K562 (cell line): ENCODE results near the gene SLC35A2. TPM values are rescaled to one million over a fixed set of nuclear protein-coding genes. Genes with fewer than 3 reads are reported as not detected.

ENCODE experiments used
- ATF1 ChIP-seq, 2 experiments: fragments of 450-650 bp in 1 of 2; IDR thresholded peaks; 2 replicates each; pipeline ENCODE4 v1.6.1; 2016; ENCODE audit warnings: missing compliant biosample characterization in 1 of 2, missing genetic modification characterization in 1 of 2
- BRD4 ChIP-seq: fragments of 200-600 bp; sonication (generic); IDR thresholded peaks from 2 replicates; pipeline ENCODE4 v1.6.1; 2017; ENCODE audit warnings: inconsistent platforms
- EWSR1 ChIP-seq: fragments of 450-650 bp; IDR thresholded peaks from 2 replicates; pipeline ENCODE4 v1.6.1; 2018; ENCODE audit warnings: borderline replicate concordance, mild to moderate bottlenecking, low read depth, moderate library complexity; ENCODE audit not compliant: partially characterized antibody
- GTF2F1 ChIP-seq: IDR thresholded peaks from 2 replicates; pipeline ENCODE4 v1.6.1; 2011; ENCODE audit warnings: low read depth, low read length, improper control_type of control experiment
- JUND ChIP-seq, 2 experiments: IDR thresholded peaks; 2 replicates in 1 of 2; 3 replicates in 1 of 2; pipeline ENCODE4 v1.6.1; 2011; ENCODE audit warnings: borderline replicate concordance in 2 of 2, low read depth in 2 of 2, low read length in 2 of 2, improper control_type of control experiment in 1 of 2, missing biosample characterization in 1 of 2, missing genetic modification characterization in 1 of 2, missing genetic modification reagents in 1 of 2
- MBD2 ChIP-seq: sonication (generic); IDR thresholded peaks from 2 replicates; pipeline ENCODE4 v1.6.1; 2016; ENCODE audit warnings: low read depth, borderline replicate concordance
- MEIS2 ChIP-seq: fragments of 450-650 bp; IDR thresholded peaks from 2 replicates; pipeline ENCODE4 v1.6.1; 2014; ENCODE audit warnings: mild to moderate bottlenecking; ENCODE audit not compliant: partially characterized antibody
- NFATC3 ChIP-seq: fragments of 450-650 bp; IDR thresholded peaks from 2 replicates; pipeline ENCODE4 v1.6.1; 2017; ENCODE audit warnings: mild to moderate bottlenecking
- PHF8 ChIP-seq: fragments of 200-600 bp; sonication (generic); IDR thresholded peaks from 2 replicates; pipeline ENCODE4 v1.6.1; 2012; ENCODE audit warnings: mixed run types, mild to moderate bottlenecking, inconsistent platforms, low read length, moderate library complexity, borderline replicate concordance
- POLR2AphosphoS2 ChIP-seq: IDR thresholded peaks from 2 replicates; pipeline ENCODE4 v1.6.1; 2012; ENCODE audit warnings: low read length, improper control_type of control experiment
- POLR2G ChIP-seq: fragments of 200-400 bp; formaldehyde crosslinking; IDR thresholded peaks from 2 replicates; pipeline ENCODE4 v1.6.1; 2017; ENCODE audit warnings: low read depth, mild to moderate bottlenecking, antibody characterized with exemption, low read length, moderate library complexity
- SRF ChIP-seq, 2 experiments: fragments of 250-450, 450-650 bp in 1 of 2; sonication (Bioruptor Pico) in 1 of 2; sonication (generic) in 1 of 2; formaldehyde crosslinking; IDR thresholded peaks; 2 replicates each; pipeline versions ENCODE4 v1.5.0 to v1.5.1; 2020 to 2022; ENCODE audit warnings: mild to moderate bottlenecking in 1 of 2, missing genetic modification reagents in 1 of 2
- SUPT5H ChIP-seq: fragments of 450-650 bp; IDR thresholded peaks from 2 replicates; pipeline ENCODE4 v1.6.1; 2016
- TAF7 ChIP-seq: fragments of 450-650 bp; IDR thresholded peaks from 2 replicates; pipeline ENCODE4 v1.6.1; 2016; ENCODE audit warnings: missing genetic modification characterization, missing compliant biosample characterization
- polyA plus RNA-seq, 8 experiments: library from polyadenylated mRNA; depleted of rRNA in 4 of 8; stranded (reverse) in 5 of 8; unstranded in 3 of 8; fragments of >200 nt; fragmentation: Nextera tagmentation in 2 of 8; fragmentation: Illumina TruSeq in 1 of 8; extraction: Ambion mirVana in 2 of 8; extraction: Trizol in 1 of 8; gene quantifications; 2 replicates each; pipeline versions ENCODE4 v1.2.1 to v1.2.3, GENCODE V29; 2011 to 2014; ENCODE audit warnings: inconsistent platforms in 1 of 8, missing spikeins in 1 of 8
- total RNA-seq, 7 experiments: library from RNA; depleted of rRNA in 6 of 7; stranded (reverse); fragments of >200 nt in 6 of 7; fragmentation: Illumina TruSeq in 2 of 7; extraction: Trizol in 2 of 7; gene quantifications; 2 replicates each; pipeline versions ENCODE4 v1.2.1 to v1.2.3, GENCODE V29; 2011 to 2021; ENCODE audit warnings: low replicate concordance in 1 of 7
- TF ChIP-seq, protein P1 (sequence below): fragments of 200-800 bp; sonication (Bioruptor generic); IDR thresholded peaks from 2 replicates; pipeline ENCODE4 v1.6.1; 2017; ENCODE audit warnings: missing genetic modification characterization, missing compliant biosample characterization
- TF ChIP-seq, protein P2 (sequence below): fragments of 250-450 bp; sonication (Bioruptor Pico); IDR thresholded peaks from 2 replicates; pipeline ENCODE4 v1.8.0; 2021; ENCODE audit warnings: borderline replicate concordance, mild to moderate bottlenecking, moderate library complexity; ENCODE audit not compliant: poor library complexity, severe bottlenecking
- TF ChIP-seq, protein P3 (sequence below): fragments of 250-450 bp; sonication (Bioruptor Pico); IDR thresholded peaks from 2 replicates; pipeline ENCODE4 v1.8.0; 2021; ENCODE audit warnings: moderate library complexity, mild to moderate bottlenecking, inconsistent platforms
- TF ChIP-seq, protein P4 (sequence below): sonication (generic); formaldehyde crosslinking; IDR thresholded peaks from 2 replicates; pipeline ENCODE4 v1.8.0; 2022; ENCODE audit warnings: missing genetic modification reagents, mild to moderate bottlenecking, moderate library complexity, borderline replicate concordance

SLC35A2 gene
- total and polyA plus RNA-seq, 9 of the 15 experiments (the other 6 are each of a cell fraction or from before 2014, with no cell fraction given) = 3.3 to 38.9 (median 20.0) TPM

DNA sequence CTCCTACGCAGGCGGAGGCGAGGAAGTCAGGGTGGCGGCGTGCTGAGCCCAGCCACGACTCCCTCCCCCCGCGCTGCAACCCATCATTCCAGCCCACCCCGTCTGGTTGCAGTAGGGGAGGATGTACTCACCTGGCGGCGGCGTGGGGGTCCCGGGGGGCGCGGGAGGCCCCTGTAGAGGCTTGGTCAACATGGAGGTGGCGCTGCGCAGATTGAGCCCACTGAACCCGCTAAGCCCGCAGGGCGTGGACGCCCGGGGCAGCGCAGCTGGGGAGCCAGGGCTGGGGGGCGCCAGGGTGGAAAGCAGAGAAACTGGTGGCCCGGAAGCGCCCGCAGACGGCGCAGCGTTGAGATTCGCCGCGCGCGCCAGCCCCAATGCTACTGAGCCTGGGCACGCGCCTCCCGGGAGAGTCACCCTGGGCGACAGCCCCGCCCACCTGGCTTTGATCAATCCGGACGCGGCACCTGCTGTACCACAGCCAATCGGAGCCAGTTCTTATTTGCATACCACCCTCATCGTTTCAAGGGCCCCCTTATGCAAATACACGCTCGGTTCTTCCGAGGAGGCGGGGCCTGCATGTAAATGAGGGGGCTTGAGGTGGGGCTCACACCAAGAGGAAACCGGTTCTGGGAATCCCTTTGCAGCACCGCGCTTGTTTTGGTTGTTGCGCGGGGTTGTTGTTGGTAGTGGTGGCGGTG, 7.3 kb upstream of the SLC35A2 start, which contains the start of gene PIM2 (continued):
- no peak for TF ChIP-seq JUND (IDR thresholded peaks at IDR 0.05; ENCODE audit: borderline replicate concordance, low read depth, low read length)
- TF ChIP-seq JUND (tag; IDR thresholded peaks at IDR 0.05; ENCODE audit: borderline replicate concordance, low read depth, low read length) = peak; percentile 28; the same call in 1 of the 3 replicates
- 0 out of 2 replicates have a peak, but pooled peaks have one; percentile 17 for TF ChIP-seq MBD2
- TF ChIP-seq, protein P1, sequence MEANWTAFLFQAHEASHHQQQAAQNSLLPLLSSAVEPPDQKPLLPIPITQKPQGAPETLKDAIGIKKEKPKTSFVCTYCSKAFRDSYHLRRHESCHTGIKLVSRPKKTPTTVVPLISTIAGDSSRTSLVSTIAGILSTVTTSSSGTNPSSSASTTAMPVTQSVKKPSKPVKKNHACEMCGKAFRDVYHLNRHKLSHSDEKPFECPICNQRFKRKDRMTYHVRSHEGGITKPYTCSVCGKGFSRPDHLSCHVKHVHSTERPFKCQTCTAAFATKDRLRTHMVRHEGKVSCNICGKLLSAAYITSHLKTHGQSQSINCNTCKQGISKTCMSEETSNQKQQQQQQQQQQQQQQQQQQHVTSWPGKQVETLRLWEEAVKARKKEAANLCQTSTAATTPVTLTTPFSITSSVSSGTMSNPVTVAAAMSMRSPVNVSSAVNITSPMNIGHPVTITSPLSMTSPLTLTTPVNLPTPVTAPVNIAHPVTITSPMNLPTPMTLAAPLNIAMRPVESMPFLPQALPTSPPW (CRISPR knock-in tag) = peak; percentile 68
- TF ChIP-seq MEIS2 = peak; percentile 5
- no peak for TF ChIP-seq BRD4
- TF ChIP-seq, protein P2, sequence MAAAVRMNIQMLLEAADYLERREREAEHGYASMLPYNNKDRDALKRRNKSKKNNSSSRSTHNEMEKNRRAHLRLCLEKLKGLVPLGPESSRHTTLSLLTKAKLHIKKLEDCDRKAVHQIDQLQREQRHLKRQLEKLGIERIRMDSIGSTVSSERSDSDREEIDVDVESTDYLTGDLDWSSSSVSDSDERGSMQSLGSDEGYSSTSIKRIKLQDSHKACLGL (CRISPR knock-in tag) = peak; percentile 48
- no peak for TF ChIP-seq EWSR1
- TF ChIP-seq POLR2G = peak; percentile 100
- TF ChIP-seq, protein P3, sequence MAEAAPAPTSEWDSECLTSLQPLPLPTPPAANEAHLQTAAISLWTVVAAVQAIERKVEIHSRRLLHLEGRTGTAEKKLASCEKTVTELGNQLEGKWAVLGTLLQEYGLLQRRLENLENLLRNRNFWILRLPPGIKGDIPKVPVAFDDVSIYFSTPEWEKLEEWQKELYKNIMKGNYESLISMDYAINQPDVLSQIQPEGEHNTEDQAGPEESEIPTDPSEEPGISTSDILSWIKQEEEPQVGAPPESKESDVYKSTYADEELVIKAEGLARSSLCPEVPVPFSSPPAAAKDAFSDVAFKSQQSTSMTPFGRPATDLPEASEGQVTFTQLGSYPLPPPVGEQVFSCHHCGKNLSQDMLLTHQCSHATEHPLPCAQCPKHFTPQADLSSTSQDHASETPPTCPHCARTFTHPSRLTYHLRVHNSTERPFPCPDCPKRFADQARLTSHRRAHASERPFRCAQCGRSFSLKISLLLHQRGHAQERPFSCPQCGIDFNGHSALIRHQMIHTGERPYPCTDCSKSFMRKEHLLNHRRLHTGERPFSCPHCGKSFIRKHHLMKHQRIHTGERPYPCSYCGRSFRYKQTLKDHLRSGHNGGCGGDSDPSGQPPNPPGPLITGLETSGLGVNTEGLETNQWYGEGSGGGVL = no peak
- peak; percentile 72; the same call in 1 of the 2 replicates for TF ChIP-seq PHF8
- peak in 1 of 2 experiments; percentile 74; a peak in 1 of 4 replicates for TF ChIP-seq SRF (CRISPR knock-in tag; IDR thresholded peaks at IDR 0.05)
- peak; percentile 95 for TF ChIP-seq POLR2AphosphoS2
- peak; percentile 84 for TF ChIP-seq SUPT5H
- no peak; the same call in 1 of the 2 replicates for TF ChIP-seq ATF1 (CRISPR knock-in tag; IDR thresholded peaks at IDR 0.05)
- peak; percentile 37; the same call in 1 of the 2 replicates for TF ChIP-seq ATF1 (tag; IDR thresholded peaks at IDR 0.05)
- TF ChIP-seq TAF7 (tag) = peak; percentile 88
- TF ChIP-seq, protein P4, sequence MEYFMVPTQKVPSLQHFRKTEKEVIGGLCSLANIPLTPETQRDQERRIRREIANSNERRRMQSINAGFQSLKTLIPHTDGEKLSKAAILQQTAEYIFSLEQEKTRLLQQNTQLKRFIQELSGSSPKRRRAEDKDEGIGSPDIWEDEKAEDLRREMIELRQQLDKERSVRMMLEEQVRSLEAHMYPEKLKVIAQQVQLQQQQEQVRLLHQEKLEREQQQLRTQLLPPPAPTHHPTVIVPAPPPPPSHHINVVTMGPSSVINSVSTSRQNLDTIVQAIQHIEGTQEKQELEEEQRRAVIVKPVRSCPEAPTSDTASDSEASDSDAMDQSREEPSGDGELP (CRISPR knock-in tag) = peak; percentile 63
- TF ChIP-seq NFATC3 = no peak
- no peak for TF ChIP-seq GTF2F1
